Hepatocyte (in vitro differentiated cells): ENCODE results near the gene PTGDS. TPM values are rescaled to one million over a fixed set of nuclear protein-coding genes. Genes with fewer than 3 reads are reported as not detected.

Experiments
- DNase-seq: peaks from one replicate; pipeline ENCODE4 v3.0.0-alpha.2; 2016; ENCODE audit warnings: low spot score
- H2AFZ ChIP-seq: fragments of 200-600 bp; sonication (generic); 2 replicates; pipeline ENCODE4 v1.6.0; 2016; ENCODE audit warnings: antibody characterized with exemption, mild to moderate bottlenecking
- H3K27ac ChIP-seq: fragments of 200-600 bp; sonication (generic); 2 replicates; pipeline ENCODE4 v1.5.1; 2016; ENCODE audit warnings: mild to moderate bottlenecking
- H3K27me3 ChIP-seq: fragments of 200-600 bp; sonication (generic); 2 replicates; pipeline ENCODE4 v1.6.1; 2016
- H3K36me3 ChIP-seq: fragments of 200-600 bp; sonication (generic); replicated peaks from 2 replicates; pipeline ENCODE4 v1.5.1; 2016; ENCODE audit warnings: low read depth; ENCODE audit not compliant: insufficient read depth
- H3K4me1 ChIP-seq: fragments of 200-600 bp; sonication (generic); 2 replicates; pipeline ENCODE4 v1.5.1; 2016; ENCODE audit warnings: mild to moderate bottlenecking, moderate library complexity; ENCODE audit not compliant: insufficient read depth
- H3K4me2 ChIP-seq: fragments of 200-600 bp; sonication (generic); 2 replicates; pipeline ENCODE4 v1.6.0; 2016
- H3K4me3 ChIP-seq: fragments of 200-600 bp; sonication (generic); 2 replicates; pipeline ENCODE4 v1.5.1; 2016; ENCODE audit warnings: mild to moderate bottlenecking
- H3K79me2 ChIP-seq: fragments of 200-600 bp; sonication (generic); 2 replicates; pipeline ENCODE4 v1.6.0; 2017; ENCODE audit warnings: mild to moderate bottlenecking
- H3K9me2 ChIP-seq: fragments of 200-600 bp; sonication (generic); replicated peaks from 2 replicates; pipeline ENCODE4 v1.6.0; 2017; ENCODE audit warnings: mild to moderate bottlenecking; ENCODE audit not compliant: insufficient read depth
- H3K9me3 ChIP-seq: fragments of 200-600 bp; sonication (generic); 2 replicates; pipeline ENCODE4 v1.5.1; 2016; ENCODE audit warnings: low read depth, mild to moderate bottlenecking
- H4K20me1 ChIP-seq: fragments of 200-600 bp; sonication (generic); 2 replicates; pipeline ENCODE4 v1.6.0; 2016; ENCODE audit warnings: mild to moderate bottlenecking; ENCODE audit not compliant: insufficient read depth, poor library complexity, severe bottlenecking
- CTCF ChIP-seq: fragments of 200-600 bp; sonication (generic); IDR thresholded peaks from 2 replicates; pipeline ENCODE4 v1.5.1; 2016; ENCODE audit warnings: antibody characterized with exemption, mild to moderate bottlenecking; ENCODE audit not compliant: poor library complexity
- EZH2 ChIP-seq: fragments of 200-600 bp; sonication (generic); IDR thresholded peaks from 2 replicates; pipeline ENCODE4 v1.6.1; 2016; ENCODE audit warnings: antibody characterized with exemption, mild to moderate bottlenecking, borderline replicate concordance
- EZH2phosphoT487 ChIP-seq: fragments of 200-600 bp; sonication (generic); IDR thresholded peaks from one replicate; pipeline ENCODE4 v1.6.1; 2018; ENCODE audit warnings: antibody characterized with exemption, mild to moderate bottlenecking, low read depth, moderate library complexity; ENCODE audit not compliant: unreplicated experiment, severe bottlenecking
- WGBS: methylation state at CpG from one replicate; pipeline ENCODE4 v1.1.6; 2016; ENCODE audit warnings: low lambda C conversion rate; ENCODE audit errors: missing lambda C conversion rate; 5-methylcytosine and 5-hydroxymethylcytosine counted together
- polyA plus RNA-seq: library from polyadenylated mRNA; unstranded; fragments of >200 nt; fragmentation: Nextera tagmentation; extraction: Ambion mirVana; gene quantifications from 2 replicates; pipeline ENCODE4 v1.2.1, GENCODE V29; 2016
- total RNA-seq: library from RNA; depleted of rRNA; stranded (reverse); fragments of >200 nt; gene quantifications from 2 replicates; pipeline ENCODE4 v1.2.3, GENCODE V29; 2014

PTGDS gene
- total and polyA plus RNA-seq, 2 experiments from 2014 or later, result 56.0 to 290 TPM

GRCh38 chr9:136961279-136962065 lies 15.8 kb upstream of the PTGDS start:
- H3K79me2 ChIP-seq, result no peaks in the 10 kb centered on the region
- H3K4me1 ChIP-seq, result no peaks in the 10 kb centered on the region
- TF ChIP-seq CTCF (no peak), EZH2phosphoT487 (no peak), EZH2 (no peak)
- no peak for DNase-seq
- H3K9me2 ChIP-seq, result no peaks in the 10 kb centered on the region
- H3K4me2 ChIP-seq, result no peak overlapping the region
- H3K9me3 ChIP-seq, result no peaks in the 10 kb centered on the region
- no peaks in the 10 kb centered on the region for H4K20me1 ChIP-seq
- no peak overlapping the region for H3K4me3 ChIP-seq
- no peaks in the 10 kb centered on the region for H3K36me3 ChIP-seq
- H3K27me3 ChIP-seq, result no peaks in the 10 kb centered on the region
- no peak overlapping the region for H2AFZ ChIP-seq
- 81% methylated on average over 23 of the region's 23 CpGs for WGBS
- H3K27ac ChIP-seq, result no peak overlapping the region

GRCh38 chr9:136962163-136962562 lies 15.1 kb upstream of the PTGDS start:
- Histone ChIP-seq H3K36me3 (no peaks in the 10 kb centered on the region), H3K9me2 (no peaks in the 10 kb centered on the region), H4K20me1 (no peaks in the 10 kb centered on the region), H3K27ac (no peak overlapping the region), H3K4me3 (no peak overlapping the region), H3K27me3 (no peaks in the 10 kb centered on the region), H2AFZ (no peak overlapping the region), H3K9me3 (no peaks in the 10 kb centered on the region), H3K79me2 (no peaks in the 10 kb centered on the region), H3K4me1 (no peaks in the 10 kb centered on the region), H3K4me2 (no peak overlapping the region)
- TF ChIP-seq CTCF (no peak), EZH2 (no peak), EZH2phosphoT487 (no peak)
- 95% methylated on average over 9 of the region's 9 CpGs for WGBS
- no peak for DNase-seq

- H3K79me2 ChIP-seq, result no peaks in the 10 kb centered on the region
- no peaks in the 10 kb centered on the region for H3K27me3 ChIP-seq
- 84% methylated on average over 11 of the region's 11 CpGs for WGBS
- no peak for TF ChIP-seq CTCF
- TF ChIP-seq EZH2, result no peak
- no peak for TF ChIP-seq EZH2phosphoT487
- H3K27ac ChIP-seq, result no peak overlapping the region
- no peak overlapping the region for H3K4me3 ChIP-seq
- no peak overlapping the region for H2AFZ ChIP-seq
- H3K36me3 ChIP-seq, result no peaks in the 10 kb centered on the region
- H4K20me1 ChIP-seq, result no peaks in the 10 kb centered on the region
- H3K9me2 ChIP-seq, result no peaks in the 10 kb centered on the region
- H3K9me3 ChIP-seq, result no peaks in the 10 kb centered on the region
- no peak overlapping the region for H3K4me2 ChIP-seq
- DNase-seq, result no peak
- no peaks in the 10 kb centered on the region for H3K4me1 ChIP-seq
Observed at GRCh38 chr9:136962701-136963248, 14.5 kb upstream of the PTGDS start.
